Brain pericyte (primary cell): ENCODE measurements around the gene CNN2.

Experiments used
- DNase-seq: peaks from one replicate; pipeline ENCODE4 v3.0.0-alpha.2; 2012; ENCODE audit warnings: low read depth, low spot score

CNN2 gene

GRCh38 chr19:1049106-1049505 lies 22.7 kb downstream of the CNN2 start:
- DNase-seq = no peak

- no peak for DNase-seq
These were observed 23.4 kb downstream of the CNN2 start for GRCh38 chr19:1049800-1050199.

GRCh38 chr19:1050989-1051788 lies 24.8 kb downstream of the CNN2 start:
- DNase-seq = no peak

- no peak for DNase-seq
These were observed 25.4 kb downstream of the CNN2 start for GRCh38 chr19:1051791-1052190.

- DNase-seq = no peak
These were observed 26.1 kb downstream of the CNN2 start for GRCh38 chr19:1052349-1052975.

- DNase-seq = no peak
These were observed 27.0 kb downstream of the CNN2 start for GRCh38 chr19:1053176-1054101.

GRCh38 chr19:1054102-1055027 lies 28.0 kb downstream of the CNN2 start:
- no peak for DNase-seq

GRCh38 chr19:1055028-1055425 lies 28.6 kb downstream of the CNN2 start:
- no peak for DNase-seq

GRCh38 chr19:1055886-1056620 lies 29.6 kb downstream of the CNN2 start:
- no peak for DNase-seq

GRCh38 chr19:1057176-1057855 lies 30.9 kb downstream of the CNN2 start:
- DNase-seq = no peak

- no peak for DNase-seq
These were observed 31.7 kb downstream of the CNN2 start for GRCh38 chr19:1058112-1058511.

- DNase-seq = no peak
These were observed 34.3 kb downstream of the CNN2 start for GRCh38 chr19:1060689-1061088.

- DNase-seq = no peak
These were observed 35.6 kb downstream of the CNN2 start for GRCh38 chr19:1061987-1062386.

- DNase-seq = no peak
These were observed 36.1 kb downstream of the CNN2 start for GRCh38 chr19:1062387-1063029.

- no peak for DNase-seq
These were observed 36.9 kb downstream of the CNN2 start for GRCh38 chr19:1063030-1063908.

- DNase-seq = no peak
These were observed 37.7 kb downstream of the CNN2 start for GRCh38 chr19:1063909-1064660.
